ENCODE measurements around the gene CNDP2.
"Not testable (repeated sequence)": the region's sequence is repeated elsewhere in the genome, so short reads cannot be mapped to it uniquely, and the experiment has no call there.

CNDP2 gene

DNA sequence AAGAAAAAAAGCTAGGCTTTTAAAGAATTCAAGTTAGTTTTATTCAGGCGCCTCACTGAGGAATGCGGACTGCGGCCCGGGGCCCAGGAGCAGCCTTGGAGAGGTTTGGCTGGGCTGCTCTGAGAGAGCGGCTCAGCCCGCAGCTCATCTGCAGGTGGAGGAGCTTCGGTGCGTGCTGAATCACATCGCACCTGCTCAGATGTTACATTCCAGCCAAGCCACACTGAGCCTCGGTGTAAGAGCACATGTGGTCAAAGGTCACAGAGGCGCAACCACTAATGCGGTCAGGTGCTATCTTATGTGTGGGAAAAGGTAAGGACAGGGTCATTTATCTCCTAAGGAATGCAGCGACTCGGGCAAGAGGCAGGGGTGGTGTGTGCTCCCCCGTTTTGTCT lies 21.1 kb downstream of the CNDP2 start:
- no peak for DNase-seq (ENCODE audit: low read depth in 2 of 2)

DNA sequence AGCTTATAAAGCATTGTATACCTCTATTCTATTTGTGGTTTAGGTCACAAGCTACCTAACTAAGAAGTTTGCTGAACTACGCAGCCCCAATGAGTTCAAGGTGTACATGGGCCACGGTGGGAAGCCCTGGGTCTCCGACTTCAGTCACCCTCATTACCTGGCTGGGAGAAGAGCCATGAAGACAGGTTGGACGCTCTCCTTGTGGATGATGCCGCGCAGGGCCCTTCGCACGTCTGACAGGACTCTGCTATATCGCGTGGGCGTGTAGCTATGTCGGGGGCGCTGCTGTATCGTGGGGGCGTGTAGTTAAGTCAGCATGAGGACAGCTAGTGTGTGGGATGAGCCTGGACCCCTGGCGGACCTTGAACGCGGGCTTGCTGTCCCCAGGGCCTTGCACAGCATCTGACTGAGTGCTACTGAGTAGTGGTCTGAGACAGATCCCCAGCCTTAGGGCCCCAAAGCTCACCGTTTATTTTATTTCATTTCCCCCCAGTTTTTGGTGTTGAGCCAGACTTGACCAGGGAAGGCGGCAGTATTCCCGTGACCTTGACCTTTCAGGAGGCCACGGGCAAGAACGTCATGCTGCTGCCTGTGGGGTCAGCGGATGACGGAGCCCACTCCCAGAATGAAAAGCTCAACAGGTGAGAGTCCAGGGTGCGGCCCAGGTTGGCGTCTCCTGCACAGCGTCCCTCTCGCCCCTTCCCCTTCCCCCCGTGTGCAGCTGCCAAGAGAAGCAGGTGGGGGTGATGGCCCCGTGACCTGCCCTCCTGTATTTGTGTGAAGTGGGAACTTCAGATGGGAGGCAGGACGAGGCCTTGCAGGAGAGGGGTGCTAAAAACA lies 22.5 kb downstream of the CNDP2 start:
- no peak for DNase-seq (ENCODE audit: low read depth in 2 of 2)

DNA sequence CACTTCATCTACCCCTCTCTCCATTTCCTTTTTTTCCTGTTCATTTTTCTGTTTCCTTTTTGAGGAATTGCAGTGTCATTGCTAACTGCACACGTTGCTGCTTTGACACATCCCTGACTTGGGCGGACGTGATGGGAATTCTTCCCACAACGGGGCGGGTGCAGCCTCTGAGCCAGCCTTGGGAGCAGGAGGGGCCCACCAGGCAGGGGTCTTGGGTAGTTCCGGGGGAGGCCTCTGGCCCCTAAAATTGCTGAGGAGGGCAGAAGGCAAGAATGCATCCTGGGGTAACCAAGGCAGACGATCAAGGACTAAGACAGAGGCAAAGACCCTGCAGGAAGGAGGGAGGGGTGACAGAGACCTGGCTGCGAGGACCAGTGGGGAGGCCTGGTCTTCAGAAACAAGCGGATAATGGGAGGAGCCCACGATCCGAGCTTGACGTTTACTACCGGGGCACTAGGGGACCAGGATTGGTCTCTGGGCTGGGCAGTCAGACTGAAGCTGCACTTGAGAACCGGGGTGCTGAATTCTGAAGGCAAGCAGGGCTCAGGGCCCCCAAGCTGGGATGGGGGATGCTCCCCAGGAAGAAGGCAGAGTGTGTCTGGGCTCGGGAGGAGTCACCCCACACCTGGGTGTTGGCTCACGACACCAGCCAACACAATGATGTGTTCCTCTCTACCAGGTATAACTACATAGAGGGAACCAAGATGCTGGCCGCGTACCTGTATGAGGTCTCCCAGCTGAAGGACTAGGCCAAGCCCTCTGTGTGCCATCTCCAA lies 23.3 kb downstream of the CNDP2 start:
- no peak for DNase-seq (ENCODE audit: low read depth in 2 of 2)

DNA sequence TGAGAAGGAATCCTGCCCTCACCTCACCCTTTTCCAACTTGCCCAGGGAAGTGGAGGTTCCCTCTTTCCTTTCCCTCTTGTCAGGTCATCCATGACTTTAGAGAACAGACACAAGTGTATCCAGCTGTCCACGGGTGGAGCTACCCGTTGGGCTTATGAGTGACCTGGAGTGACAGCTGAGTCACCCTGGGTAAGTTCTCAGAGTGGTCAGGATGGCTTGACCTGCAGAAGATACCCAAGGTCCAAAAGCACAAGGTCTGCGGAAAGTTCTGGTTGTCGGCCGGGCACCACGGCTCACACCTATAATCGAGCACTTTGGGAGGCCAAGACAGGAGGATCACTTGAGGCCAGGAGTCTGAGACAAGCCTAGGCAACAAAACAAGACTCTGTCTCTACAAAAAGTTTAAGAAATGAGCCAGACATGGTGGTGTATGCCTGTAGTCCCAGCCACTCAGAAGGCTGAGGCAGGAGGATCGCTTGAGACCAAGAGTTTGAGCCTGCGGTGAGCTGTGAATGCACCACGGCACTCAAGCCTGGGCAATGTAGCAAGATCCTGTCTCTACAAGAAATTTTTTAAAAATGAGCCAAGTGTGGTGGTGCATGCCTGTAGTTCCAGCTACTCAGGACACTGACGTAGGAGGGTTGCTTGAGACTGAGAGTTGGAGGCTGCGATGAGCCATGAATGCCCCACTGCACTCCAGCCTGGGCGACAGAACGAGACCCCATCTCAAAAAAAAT lies 24.1 kb downstream of the CNDP2 start:
- no peak for DNase-seq (ENCODE audit: low read depth in 2 of 2)

DNA sequence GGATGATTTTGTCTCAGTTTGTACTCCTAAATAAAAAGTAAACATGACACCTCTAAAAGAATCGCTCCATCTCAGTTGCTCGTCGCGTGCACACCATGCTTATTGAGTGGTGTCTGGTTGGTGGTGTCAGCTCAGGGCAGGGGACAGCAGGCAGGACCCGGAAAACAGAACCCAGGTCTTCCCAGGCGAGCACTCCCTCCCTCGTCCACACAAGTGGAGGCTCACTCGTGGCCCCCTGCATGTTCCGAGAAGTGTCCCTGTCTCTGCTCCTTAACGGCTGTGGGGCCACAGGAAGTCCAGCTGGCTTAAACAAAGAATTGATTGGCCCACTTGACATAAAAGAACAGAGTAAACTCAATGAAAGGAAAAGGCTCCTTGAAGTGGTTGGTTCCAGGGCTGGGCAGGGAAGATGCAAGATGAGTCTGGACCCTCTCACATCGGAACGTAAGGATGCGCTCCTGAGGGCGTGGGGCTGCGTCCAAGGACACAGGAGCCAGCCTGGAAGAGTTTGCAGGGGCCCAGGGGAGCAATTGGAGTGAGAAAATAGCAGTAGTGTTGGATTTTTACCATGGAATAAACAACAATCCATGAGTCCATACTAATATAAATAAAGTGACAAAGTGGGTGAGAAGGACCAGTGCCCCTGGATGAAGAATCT lies 25.0 kb downstream of the CNDP2 start:
- DNase-seq (ENCODE audit: low read depth in 2 of 2), result no peak

DNA sequence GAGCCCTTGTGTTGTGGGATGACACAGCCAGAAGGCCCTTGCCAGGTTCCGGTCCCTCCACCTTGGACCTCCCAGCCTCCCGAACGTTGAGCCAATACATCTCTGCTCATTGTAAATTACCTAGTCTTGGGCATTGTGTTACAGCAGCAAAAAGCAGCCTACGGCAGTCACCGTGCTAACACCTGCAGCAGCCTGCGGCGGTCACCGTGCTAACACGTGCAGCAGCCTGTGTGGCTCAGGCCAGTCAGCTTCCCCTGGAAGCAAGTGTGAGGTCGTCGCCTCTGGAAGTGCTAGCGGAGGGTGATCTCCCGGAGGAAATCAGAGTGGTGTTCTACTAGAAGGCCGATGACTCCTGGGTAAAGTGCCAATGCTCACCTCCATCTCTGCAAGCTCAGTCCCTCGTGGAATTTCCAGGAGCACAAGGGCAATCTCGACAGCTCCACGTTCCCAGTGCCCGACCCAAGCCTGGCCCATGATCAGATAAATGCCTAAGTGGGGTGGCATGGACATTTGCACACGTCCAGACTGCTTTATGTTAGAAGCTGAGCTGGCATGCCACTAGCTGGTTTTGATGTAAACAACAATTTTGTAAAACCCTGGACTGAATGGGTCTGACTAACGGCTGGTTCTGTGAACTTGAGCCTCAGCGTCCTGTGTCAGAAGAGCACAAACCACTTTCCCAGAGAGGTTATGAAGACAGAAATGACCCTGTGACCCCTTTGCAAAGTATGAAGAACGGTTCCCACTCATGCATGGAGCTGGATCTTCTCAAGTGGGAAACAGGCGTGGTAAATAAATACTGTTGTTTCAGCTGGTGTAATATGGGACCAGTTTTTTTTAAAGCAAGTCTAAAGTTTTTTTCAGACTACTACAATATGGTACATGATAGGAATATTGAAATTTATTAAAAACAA lies 26.7 kb downstream of the CNDP2 start:
- no peak for DNase-seq (ENCODE audit: low read depth in 2 of 2)

DNA sequence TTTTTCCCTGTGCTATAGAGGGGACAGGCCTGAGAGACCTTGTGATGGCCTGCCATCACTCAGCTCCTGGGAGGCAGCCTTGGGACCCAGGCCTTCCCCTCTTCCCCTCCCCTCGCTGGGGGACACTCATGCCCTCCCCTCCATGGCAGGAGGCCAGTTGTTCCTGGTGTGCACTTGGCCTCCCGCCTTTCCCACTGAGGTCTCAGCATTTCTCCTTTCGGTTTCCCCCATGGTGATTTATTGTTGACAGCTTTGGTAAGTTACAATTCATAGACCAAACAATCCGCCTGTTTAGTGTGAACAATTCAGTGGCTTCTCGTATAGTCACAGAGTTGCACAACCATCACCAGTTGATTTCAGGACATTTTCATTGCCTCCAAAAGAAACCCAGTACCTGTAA lies 27.9 kb downstream of the CNDP2 start:
- no peak for DNase-seq (ENCODE audit: low read depth in 2 of 2)

DNA sequence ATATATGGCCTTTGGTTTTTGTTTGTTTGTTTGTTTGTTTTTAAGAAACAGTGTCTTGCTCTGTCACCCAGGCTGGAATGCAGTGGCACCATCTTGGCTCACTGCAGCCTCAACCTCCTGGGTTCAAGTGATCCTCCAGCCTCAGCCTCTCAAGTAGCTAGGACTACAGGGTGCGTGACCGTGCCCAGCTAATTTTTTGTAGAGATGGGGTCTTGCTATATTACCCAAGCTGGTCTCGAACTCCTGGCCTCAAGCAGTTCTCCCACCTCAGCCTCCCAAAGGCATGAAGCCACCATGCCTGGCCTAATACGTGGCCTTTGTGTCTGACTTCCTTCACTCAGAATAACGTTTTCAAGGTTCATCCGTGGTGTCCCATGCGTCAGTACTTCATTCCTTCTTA lies 28.8 kb downstream of the CNDP2 start:
- not testable (repeated sequence) for DNase-seq (ENCODE audit: low read depth in 2 of 2)

DNA sequence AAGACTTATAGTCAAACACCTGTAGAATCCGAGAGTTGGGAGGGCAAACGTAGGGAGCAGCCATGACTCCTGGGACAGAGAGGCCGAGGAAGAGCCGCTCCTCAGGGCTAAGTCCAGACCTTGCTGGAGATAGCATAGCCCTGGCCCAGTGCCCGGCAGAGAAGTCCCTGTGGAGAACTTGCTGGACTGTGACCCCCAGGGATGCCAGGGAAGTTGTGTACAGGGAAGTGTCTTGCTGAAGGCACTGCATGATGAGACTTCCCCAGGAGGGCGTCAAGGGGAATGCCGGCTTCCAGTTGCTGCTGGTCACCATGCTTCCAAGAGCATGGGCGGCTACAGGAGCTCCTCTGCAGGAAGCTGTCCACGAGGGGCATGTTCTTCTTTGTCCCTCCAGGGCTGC lies 29.6 kb downstream of the CNDP2 start:
- no peak for DNase-seq (ENCODE audit: low read depth in 2 of 2)

DNA sequence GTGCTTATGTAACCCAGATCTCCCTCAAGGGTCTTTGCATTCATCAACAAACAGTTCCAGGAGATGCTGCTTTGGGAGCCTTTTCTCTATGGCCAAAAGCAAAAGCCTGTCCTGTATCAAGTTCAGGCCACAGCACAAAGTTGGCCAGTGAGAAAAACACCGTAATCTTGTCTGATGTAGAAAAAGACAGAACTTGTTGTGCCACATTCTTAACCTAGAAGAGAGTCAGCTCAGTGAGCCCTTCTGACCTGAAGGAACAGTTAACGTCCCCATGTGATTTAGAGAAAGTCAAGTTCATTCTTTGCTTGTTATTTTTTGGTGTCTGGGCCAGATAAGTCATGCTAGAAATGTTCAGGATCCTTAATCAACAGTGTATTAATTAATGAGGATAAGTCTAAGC lies 30.3 kb downstream of the CNDP2 start:
- no peak for DNase-seq (ENCODE audit: low read depth in 2 of 2)

DNA sequence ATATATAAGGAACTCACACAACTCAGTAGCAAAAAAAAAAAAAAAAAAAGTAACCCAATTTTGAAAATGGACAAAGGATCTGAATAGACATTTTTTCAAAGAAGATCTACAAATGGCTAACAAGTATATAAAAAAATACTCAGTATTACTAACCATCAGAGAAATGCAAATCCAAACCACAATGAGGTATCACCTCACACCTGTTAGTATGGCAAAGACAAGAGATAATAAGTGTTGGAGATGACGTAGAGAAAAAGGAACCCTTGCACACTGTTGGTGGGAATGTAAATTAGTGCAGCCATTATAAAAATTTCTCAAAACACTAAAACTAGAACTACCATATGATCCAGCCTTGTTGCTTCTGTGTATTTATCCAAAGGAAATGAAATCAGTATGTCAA lies 32.3 kb downstream of the CNDP2 start:
- no peak for DNase-seq (ENCODE audit: low read depth in 2 of 2)

DNA sequence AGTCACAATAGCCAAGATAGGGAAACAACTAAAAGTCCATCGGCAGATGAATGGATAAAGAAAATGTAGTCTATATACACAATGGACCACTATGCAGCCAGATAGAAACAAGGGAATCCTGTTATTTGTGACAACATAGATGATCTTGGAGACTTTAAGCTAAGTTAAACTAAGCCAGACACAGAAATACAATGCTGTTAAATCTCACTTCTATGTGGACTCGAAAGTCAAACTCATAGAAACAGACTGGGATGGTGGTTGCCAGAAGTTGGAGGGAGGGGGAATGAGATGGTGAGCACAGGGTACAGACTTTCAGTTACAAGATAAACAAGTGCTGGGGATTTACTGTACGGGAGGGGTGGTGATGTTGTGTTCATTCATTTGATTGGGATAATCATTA lies 32.8 kb downstream of the CNDP2 start:
- no peak for DNase-seq (ENCODE audit: low read depth in 2 of 2)

DNA sequence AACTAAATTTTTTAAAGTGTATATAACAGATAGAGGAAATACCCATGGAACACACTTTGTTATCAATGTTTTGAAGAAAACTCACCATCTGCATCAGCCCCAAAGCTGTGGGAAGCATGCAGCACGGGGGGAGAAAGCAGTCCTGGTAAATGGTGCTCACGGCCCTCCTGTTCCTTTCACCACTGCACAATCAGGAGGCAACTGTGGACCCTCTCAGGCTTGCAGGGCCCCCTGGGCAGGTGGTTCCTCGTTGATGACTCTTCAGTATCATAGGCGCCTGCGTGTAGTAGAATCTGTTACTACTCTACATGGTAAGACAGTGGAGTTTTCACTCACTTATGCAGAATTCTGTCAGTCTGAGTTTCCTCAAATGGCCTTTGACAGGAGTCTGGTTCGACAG lies 33.2 kb downstream of the CNDP2 start:
- no peak for DNase-seq (ENCODE audit: low read depth in 2 of 2)

DNA sequence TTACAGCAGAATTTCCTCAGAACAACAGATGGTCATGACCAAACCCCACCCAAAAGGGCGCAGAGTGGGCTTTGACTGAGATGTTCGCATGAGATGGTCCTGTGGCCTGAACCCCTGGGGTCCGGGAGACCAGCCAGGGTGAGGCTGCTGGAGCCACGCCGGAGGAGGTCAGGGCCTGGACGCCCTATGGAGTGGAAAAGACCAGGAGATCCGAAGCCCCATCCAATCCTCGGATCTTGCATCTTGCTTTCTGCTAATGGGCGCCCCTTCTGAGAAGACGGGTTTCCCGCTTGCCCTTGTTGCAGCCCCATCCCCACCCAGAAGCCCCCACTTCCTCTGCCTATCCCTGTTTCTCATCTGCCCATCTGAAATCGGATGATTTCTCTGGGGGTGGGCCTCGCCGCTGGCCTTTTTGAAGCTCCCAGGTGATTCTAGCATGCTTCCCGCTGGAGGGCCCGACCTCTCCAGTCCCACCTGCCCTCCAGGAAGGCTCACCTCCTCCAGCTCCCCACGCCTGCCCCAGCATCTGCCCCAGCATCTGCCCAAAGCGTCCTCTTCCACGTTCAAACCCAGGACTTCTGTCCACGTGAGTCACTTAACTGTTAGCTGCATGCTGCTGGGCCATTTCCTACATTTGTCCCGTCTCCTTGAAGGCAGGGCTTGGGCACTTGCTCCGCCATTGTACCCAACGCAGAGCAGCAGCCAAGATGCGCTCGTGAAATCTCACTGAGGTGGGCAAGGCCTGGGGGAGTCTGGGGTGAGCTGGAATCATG lies 33.8 kb downstream of the CNDP2 start:
- no peak for DNase-seq (ENCODE audit: low read depth in 2 of 2)

DNA sequence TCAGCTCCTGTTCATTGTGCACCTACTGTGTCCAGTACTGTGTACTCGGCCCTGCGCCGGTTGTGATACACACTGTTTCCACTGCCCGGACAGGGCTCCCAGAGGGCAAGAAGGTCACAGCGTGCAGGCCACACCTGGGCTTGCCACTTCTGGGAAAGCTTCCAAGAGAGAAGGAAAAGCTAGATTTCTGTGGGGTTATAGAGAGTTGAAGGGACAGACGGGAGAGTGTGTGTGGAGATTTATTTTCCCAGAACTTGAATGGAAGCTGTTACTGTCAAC lies 34.4 kb downstream of the CNDP2 start:
- no peak for DNase-seq (ENCODE audit: low read depth in 2 of 2)

DNA sequence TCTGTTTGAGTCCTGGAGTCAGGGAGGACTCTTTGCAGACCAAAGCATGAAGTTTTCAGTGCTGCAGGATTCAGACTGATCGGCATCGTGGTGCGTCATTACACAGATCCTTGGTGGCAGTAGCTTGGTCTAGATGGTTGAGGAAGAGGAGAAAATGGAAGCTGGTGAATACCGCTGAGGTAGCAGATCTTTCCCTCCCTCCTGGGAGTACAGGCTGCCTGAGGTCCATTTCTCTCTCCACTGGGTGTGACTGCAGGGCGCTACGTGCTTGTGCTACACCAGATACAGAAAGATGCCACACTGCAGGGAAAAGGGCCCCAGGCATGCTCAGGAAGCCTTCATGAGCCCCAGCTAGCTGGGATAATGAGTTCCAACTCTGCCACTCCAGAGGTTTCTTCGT lies 34.9 kb downstream of the CNDP2 start:
- no peak for DNase-seq (ENCODE audit: low read depth in 2 of 2)

DNA sequence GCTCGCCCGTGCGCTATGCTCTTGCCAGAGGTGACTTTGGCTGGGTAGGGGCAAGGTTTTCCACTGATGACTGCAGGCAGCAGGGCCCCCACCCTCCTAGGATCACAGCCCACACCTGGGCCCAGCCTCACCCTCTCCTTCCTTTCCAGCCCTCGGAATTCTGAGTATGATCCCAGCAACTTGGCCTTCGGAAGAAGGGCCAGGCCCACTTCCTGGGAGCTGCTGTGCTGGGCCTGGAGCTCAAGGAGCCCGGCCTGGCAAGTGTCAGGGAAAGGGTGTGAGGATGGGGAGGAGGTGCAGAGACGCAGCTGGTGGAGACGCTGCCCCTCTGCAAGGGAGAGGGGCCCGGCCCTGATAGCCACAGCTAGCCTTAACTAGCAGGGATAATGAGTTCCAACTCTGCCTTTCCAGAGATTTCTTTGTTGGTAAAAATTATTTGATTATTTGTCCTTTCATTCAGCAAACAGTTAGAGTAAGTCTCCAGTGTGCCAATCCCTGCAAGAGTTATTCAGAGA lies 36.4 kb downstream of the CNDP2 start:
- DNase-seq (ENCODE audit: low read depth in 2 of 2), result no peak

DNA sequence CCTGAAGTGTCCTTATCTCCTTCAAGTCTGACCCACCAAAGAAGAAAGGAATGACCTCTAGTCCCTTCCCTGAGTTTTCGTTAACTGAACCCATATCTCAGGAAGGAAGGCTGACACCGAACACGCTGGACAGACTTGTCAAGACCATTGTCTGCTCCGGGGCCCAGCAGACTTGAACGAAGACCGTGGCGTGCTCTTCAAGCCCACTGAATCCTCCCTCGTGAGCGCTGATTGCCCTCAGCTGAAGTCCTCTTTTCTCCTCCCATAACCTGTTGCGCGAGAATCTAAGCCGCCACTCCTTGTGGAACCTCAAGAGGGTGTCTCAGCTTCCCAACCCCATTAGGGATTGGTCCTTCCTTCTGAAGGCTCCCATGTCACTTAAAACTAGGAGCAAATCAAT lies 37.5 kb downstream of the CNDP2 start:
- no peak for DNase-seq (ENCODE audit: low read depth in 2 of 2)

DNA sequence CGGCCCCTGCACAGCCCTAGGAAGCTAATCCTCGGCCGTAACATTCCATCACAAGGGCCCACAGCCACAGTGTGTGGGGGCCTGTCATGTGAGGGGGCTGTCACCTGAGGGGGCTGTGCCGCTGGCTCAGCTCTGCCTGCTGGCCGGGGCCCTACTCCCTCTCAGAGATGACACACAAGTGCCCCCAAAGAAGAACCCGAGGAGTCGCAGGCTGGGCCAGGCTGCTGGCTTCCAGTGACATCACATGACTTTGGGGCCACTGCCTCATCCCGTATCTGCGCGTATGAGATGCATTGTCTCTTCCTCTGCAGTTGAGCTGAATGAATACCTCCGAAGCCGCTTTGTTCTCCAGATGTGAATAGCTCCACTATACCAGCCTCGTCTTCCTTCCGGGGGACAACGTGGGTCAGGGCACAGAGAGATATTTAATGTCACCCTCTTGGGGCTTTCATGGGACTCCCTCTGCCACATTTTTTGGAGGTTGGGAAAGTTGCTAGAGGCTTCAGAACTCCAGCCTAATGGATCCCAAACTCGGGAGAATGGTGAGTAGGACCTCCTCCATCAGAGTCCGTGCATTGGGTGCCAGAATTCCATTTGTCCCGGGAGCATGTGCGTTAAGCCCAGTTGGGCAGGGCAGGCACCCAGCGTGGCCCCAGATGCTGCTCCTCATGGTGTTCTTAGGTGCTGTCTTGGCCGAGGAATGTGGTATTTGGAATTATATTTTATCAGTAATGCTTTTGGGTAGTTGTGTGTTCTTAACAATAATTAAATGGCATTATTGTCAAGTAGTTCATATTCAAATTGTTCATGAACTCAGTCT lies 38.2 kb downstream of the CNDP2 start, which contains the start of gene CNDP1:
CNDP1 (plus strand) TSS at position 351 of the 820 bp plus-strand sequence; CDS start at position 519, 168 bp downstream.
- no peak for DNase-seq (ENCODE audit: low read depth in 2 of 2)

Data from fibroblast of skin of left biceps (primary cell).